Cardiac fibroblast (primary cell): Measurements from ENCODE around the gene AGBL3.

ENCODE experiments used
- DNase-seq, 2 donors: peaks; one replicate each; pipeline versions ENCODE4 v3.0.0 to v3.0.0-alpha.2; 2010; ENCODE audit warnings: low read depth in 2 of 2
- H3K4me3 ChIP-seq, 2 donors: replicated peaks in 1 of 2; 1 replicate in 1 of 2; 2 replicates in 1 of 2; pipeline ENCODE4 v1.5.1; 2011; ENCODE audit warnings: low read depth in 2 of 2, low read length in 2 of 2, mild to moderate bottlenecking in 2 of 2, moderate library complexity in 1 of 2
- TF ChIP-seq, protein P1 (sequence below): IDR thresholded peaks from one replicate; pipeline ENCODE4 v1.5.1; 2011; ENCODE audit warnings: low read depth, mild to moderate bottlenecking, low read length, inconsistent platforms

AGBL3 gene

DNA sequence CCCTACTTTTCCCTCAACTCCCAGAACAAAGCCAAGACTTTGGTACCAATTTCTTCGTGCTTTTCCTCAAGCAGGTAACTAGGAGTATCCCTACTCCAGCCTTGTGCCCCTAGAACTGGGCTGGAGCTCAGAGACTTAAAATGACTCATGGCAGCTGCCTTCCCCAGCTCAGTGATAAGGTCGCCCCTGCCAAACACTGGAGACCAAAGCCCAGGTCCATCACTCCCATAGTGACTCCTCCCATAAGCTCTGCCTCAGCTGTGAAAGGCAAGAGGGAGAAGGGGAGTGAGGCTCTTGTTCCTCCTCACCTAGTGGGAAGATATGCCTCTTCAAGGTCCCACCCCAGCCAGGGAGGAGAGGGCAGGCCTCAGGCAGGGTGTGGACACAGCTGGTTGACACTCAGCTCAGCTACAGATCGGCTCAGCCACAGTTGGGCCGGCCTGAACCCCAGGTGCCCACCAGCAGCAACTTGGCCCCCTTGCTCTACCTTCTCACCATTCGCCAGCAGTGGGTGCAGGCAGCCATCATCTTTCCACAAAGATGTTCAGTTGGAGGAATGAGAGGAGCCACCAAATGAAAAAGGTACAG lies 198.0 kb downstream of the AGBL3 start:
- H3K4me3 ChIP-seq: no peak overlapping the region
- TF ChIP-seq, protein P1, sequence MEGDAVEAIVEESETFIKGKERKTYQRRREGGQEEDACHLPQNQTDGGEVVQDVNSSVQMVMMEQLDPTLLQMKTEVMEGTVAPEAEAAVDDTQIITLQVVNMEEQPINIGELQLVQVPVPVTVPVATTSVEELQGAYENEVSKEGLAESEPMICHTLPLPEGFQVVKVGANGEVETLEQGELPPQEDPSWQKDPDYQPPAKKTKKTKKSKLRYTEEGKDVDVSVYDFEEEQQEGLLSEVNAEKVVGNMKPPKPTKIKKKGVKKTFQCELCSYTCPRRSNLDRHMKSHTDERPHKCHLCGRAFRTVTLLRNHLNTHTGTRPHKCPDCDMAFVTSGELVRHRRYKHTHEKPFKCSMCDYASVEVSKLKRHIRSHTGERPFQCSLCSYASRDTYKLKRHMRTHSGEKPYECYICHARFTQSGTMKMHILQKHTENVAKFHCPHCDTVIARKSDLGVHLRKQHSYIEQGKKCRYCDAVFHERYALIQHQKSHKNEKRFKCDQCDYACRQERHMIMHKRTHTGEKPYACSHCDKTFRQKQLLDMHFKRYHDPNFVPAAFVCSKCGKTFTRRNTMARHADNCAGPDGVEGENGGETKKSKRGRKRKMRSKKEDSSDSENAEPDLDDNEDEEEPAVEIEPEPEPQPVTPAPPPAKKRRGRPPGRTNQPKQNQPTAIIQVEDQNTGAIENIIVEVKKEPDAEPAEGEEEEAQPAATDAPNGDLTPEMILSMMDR: no peak
- no peak for DNase-seq
